Activated CD4-positive, alpha-beta memory T cell treated with anti-CD3 and anti-CD28 coated beads for 36 hours (primary cell): Measurements from ENCODE around the gene RIMOC1. TPM values are rescaled to one million over a fixed set of nuclear protein-coding genes. Genes with fewer than 3 reads are reported as not detected.

Source experiments
- CTCF ChIA-PET: fragments of 350-600 bp; sonication (Branson Sonifier 250); formaldehyde crosslinking; loops from one replicate; lab custom pipeline; 2021; ENCODE audit warnings: antibody characterized with exemption, inconsistent platforms; lab: Charles Lee
- POLR2A ChIA-PET: fragments of 350-600 bp; sonication (Branson Sonifier 250); formaldehyde crosslinking; loops from one replicate; lab custom pipeline; 2021; ENCODE audit warnings: antibody characterized with exemption; lab: Charles Lee
- DNase-seq: peaks from one replicate; pipeline ENCODE4 v3.0.0-alpha.2; 2020
- H3K27ac Mint-ChIP-seq: one replicate; pipeline ENCODE4 v1.8.0; 2021; ENCODE audit warnings: mixed read lengths
- H3K27me3 Mint-ChIP-seq: one replicate; pipeline ENCODE4 v1.8.0; 2021; ENCODE audit warnings: mixed read lengths
- H3K36me3 Mint-ChIP-seq: one replicate; pipeline ENCODE4 v1.8.0; 2021; ENCODE audit warnings: mixed read lengths
- H3K4me1 Mint-ChIP-seq: one replicate; pipeline ENCODE4 v1.8.0; 2021; ENCODE audit warnings: low read depth, mixed read lengths
- H3K4me3 Mint-ChIP-seq: one replicate; pipeline ENCODE4 v1.8.0; 2021; ENCODE audit warnings: mild to moderate bottlenecking, mixed read lengths
- H3K9me3 Mint-ChIP-seq: one replicate; pipeline ENCODE4 v1.8.0; 2021; ENCODE audit warnings: mixed read lengths
- intact Hi-C: fragments of 100-400 bp; cut with micrococcal nuclease; formaldehyde crosslinking; loops from one replicate; pipeline ENCODE4 v1.15.1; 2023
- total RNA-seq, 2 experiments: library from RNA; stranded (reverse); gene quantifications; one replicate each; pipeline ENCODE4 v1.2.3, GENCODE V29; 2021

RIMOC1 gene
- total RNA-seq, 2 experiments from 2014 or later: 25.0 to 25.8 TPM

DNA sequence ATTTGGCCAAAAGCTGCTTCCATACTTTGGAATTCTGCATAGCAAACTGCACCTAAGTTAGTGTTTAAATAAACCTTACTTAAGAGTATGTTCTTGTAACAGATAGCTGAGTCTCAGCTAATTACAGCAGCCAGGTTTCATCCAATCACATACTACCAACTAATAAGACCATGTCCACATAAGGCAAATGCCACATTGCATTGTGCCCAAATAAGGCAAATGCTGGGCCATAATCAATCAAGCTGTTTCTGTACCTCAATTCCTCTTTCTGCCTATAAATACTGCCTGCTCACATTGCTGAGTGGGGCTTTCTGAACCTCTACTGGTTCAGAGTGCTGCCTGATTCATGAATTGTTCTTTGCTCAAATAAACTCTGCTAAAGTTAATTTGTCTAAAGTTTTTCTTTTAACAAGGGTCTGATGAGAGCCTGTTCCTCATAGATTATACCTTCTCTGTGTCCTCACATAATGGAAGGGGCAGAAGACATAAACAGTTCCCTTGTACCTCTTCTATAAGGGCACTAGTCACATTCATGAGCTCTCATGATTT is 29.6 kb upstream of the RIMOC1 start:
- POLR2A ChIA-PET: interaction anchor here (1.5 kb wide), 1 partner anchor 29 kb away, joined by 4 read pairs; the partner anchor contains the start of gene RIMOC1

DNA sequence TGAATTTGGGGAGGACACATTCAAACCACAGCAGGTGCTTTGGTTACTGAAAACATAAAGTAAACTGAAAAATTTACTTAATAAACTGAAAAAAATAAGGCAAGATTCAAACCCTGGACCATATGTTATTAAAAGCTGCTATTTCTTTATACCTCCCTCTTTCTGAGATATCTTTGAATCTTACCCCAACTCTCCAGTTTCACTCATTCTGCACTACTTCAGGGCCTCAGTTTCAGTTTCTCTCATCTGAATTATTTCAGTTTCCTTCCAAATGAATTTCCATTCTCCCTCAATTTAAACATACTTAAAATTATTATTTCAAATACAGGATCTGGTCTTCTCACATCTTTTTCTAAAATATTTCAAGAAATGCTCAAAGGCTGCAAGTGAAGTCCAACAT is 29.0 kb upstream of the RIMOC1 start:
- Mint-ChIP-seq H3K9me3 (no peaks in the 10 kb centered on the region), H3K4me1 (peaks cover 24% of the 10 kb centered on the region), H3K27me3 (peaks cover 1% of the 10 kb centered on the region), H3K36me3 (no peaks in the 10 kb centered on the region), H3K4me3 (no peak overlapping the region), H3K27ac (no peak overlapping the region)
- ChIA-PET POLR2A (interaction anchor here (1.5 kb wide), 1 partner anchor 29 kb away, joined by 4 read pairs; the partner anchor contains the start of gene RIMOC1), CTCF (interaction anchor here (1.2 to 1.6 kb wide), 3 partner anchors 18 to 20 kb away, joined by 4 to 6 read pairs (median 4); no protein-coding TSS in a partner anchor)
- intact Hi-C loops: loop anchor here (2.0 kb wide), 1 partner anchor 16 kb away; no protein-coding TSS in a partner anchor
- no peak for DNase-seq

More for the DNA sequence above, 29.6 kb upstream of the RIMOC1 start:
- Mint-ChIP-seq H3K27me3 (peaks cover 1% of the 10 kb centered on the region), H3K27ac (no peak overlapping the region), H3K4me3 (no peak overlapping the region), H3K36me3 (no peaks in the 10 kb centered on the region), H3K4me1 (peaks cover 24% of the 10 kb centered on the region), H3K9me3 (no peaks in the 10 kb centered on the region)
- CTCF ChIA-PET: interaction anchor here (0.7 to 1.6 kb wide), 4 partner anchors 18 to 50 kb away, joined by 3 to 6 read pairs (median 4); partner anchors contain the start of gene FBXO4
- intact Hi-C loops: loop anchor here (2.0 to 5.0 kb wide), 3 partner anchors 16 to 1248 kb away; partner anchors contain the start of gene ZNF131
- DNase-seq: no peak

DNA sequence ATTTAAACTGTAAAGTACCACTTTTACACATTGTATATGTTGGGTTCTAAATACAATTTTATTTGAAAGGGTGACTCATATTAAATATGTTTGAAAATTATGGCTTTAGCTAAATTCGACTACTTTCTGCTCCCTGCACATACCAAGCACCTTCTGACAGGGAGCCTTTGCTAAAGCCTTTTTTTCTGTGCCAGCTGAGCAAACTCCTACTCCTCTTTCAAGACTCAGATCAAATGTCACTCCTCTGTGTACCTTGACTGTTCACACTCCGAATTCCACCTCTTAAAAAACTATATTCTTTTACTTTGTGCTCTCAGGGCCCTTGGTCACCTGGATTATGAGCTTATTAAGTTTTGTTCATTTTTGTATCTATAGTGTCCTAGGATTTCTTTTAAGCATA is 27.5 kb upstream of the RIMOC1 start:
- no peak for DNase-seq
- Mint-ChIP-seq H3K9me3 (no peaks in the 10 kb centered on the region), H3K27ac (no peak overlapping the region), H3K36me3 (no peaks in the 10 kb centered on the region), H3K4me3 (no peak overlapping the region), H3K27me3 (peaks cover 1% of the 10 kb centered on the region), H3K4me1 (peaks cover 19% of the 10 kb centered on the region)
- CTCF ChIA-PET: interaction anchor here (0.6 to 1.9 kb wide), 6 partner anchors 12 to 49 kb away, joined by 3 to 9 read pairs (median 4); partner anchors contain the start of genes FBXO4 and RIMOC1
- intact Hi-C loops: no loop called here
- POLR2A ChIA-PET: no interaction called here

DNA sequence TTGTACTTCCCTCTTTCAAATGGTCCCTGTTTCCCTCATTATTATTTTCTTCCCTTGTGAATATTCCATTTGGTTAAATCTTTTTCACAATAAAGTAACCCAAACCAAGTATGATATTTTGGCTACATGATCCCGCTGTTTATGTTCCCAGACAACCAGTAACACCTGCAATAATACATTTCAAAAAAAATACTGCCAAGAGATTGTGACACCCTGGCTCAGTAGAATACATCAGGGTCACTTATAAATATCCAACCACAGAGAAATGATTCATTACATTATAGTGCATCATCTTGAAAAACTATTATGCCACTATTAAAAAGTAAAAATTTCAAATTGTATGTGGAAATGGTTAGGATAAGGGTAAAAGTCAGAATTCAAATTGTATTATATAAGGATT is 26.7 kb upstream of the RIMOC1 start:
- H3K9me3 Mint-ChIP-seq: no peaks in the 10 kb centered on the region
- peaks cover 1% of the 10 kb centered on the region for H3K27me3 Mint-ChIP-seq
- H3K36me3 Mint-ChIP-seq: no peaks in the 10 kb centered on the region
- no peak for DNase-seq
- intact Hi-C loops: no loop called here
- peaks cover 13% of the 10 kb centered on the region for H3K4me1 Mint-ChIP-seq
- ChIA-PET CTCF (interaction anchor here (1.4 to 1.9 kb wide), 2 partner anchors 12 to 21 kb away, joined by 3 to 9 read pairs; no protein-coding TSS in a partner anchor), POLR2A (no interaction called here)
- H3K4me3 Mint-ChIP-seq: no peak overlapping the region
- H3K27ac Mint-ChIP-seq: no peak overlapping the region

DNA sequence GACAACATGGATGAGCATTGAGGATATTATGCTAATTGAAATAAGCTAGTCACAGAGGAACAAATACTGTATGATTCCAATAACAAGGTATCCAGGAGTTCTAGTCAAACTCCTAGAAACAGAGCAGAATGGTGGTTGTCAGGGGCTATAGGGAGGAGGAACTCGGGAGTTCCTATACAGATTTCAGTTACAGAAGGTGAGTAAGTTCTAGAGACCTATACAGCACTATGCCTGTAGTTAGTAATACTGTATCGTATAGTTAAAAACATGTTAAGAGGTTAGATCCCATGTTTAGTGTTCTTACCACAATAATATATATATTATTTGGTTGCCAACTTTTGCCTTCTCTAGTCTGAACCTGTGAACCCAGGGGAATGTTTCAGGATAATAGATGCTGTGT is 26.0 kb upstream of the RIMOC1 start:
- ChIA-PET CTCF (no interaction called here), POLR2A (no interaction called here)
- Mint-ChIP-seq H3K27me3 (peaks cover 1% of the 10 kb centered on the region), H3K4me1 (peaks cover 13% of the 10 kb centered on the region), H3K36me3 (no peaks in the 10 kb centered on the region), H3K27ac (no peak overlapping the region), H3K9me3 (no peaks in the 10 kb centered on the region), H3K4me3 (no peak overlapping the region)
- intact Hi-C loops: no loop called here
- no peak for DNase-seq

DNA sequence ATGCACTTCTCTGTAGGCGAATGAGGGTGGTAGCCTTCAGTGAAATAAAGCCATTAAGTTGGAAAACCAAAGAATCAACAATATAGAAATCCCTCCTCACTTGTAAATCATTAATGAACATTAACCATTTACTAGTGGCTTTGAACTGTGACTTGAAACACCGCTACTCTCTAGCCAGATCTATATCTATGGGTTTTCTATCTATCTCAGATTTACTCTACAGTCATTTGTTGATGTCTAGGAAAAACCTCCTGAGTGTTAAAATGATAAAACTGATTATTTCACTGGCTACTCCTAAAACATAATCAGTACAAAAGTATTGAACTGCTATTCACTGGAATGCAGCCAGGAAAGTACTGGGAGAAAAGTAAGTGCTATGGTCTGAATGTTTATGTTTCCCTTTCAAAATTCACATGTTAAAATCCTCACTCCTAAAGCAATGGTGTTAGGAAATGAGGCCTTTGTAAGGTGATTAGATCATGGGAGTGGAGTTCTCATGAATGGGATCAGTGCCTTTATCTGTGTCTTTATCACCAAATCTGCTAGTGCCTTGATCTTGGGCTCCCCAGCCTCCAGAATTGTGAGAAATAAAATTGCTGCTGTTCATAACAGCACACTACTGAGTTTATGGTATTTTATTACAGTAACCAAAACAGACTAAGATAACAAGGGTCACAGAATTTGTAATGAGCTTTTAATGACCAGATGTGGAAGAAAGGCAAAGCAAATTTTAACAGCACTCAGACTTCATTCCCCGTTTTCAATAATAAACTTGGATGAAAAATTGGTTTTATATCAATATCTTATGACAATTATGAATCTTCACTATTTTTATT is 25.3 kb upstream of the RIMOC1 start:
- CTCF ChIA-PET: no interaction called here

DNA sequence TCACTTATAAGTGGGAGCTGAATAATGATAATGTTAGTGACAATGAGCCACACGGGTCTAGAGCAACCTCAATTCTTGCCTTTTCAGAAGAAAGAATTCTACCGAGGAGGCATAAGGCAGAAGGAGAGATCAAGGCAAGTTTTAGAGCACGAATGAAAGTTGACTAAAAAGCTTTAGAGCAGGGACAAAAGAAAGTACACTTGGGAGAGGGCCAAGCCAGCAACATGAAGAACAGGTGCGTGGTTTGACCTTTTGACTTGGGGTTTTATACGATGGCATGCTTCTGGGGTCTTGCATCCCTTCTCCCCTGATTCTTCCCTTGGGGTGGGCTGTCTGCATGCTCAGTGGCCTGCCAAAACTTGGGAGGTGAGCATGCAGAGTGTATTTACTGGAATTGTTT is 21.4 kb upstream of the RIMOC1 start:
- CTCF ChIA-PET: no interaction called here
- H3K27me3 Mint-ChIP-seq: peaks cover 4% of the 10 kb centered on the region
- no peak overlapping the region for H3K27ac Mint-ChIP-seq
- H3K9me3 Mint-ChIP-seq: no peaks in the 10 kb centered on the region
- H3K4me3 Mint-ChIP-seq: no peak overlapping the region
- DNase-seq: no peak
- POLR2A ChIA-PET: no interaction called here
- intact Hi-C loops: no loop called here
- H3K36me3 Mint-ChIP-seq: no peaks in the 10 kb centered on the region
- no peaks in the 10 kb centered on the region for H3K4me1 Mint-ChIP-seq

More for the DNA sequence above, 25.3 kb upstream of the RIMOC1 start:
- Mint-ChIP-seq H3K4me3 (no peak overlapping the region), H3K36me3 (no peaks in the 10 kb centered on the region), H3K27ac (no peak overlapping the region), H3K27me3 (peaks cover 1% of the 10 kb centered on the region), H3K9me3 (no peaks in the 10 kb centered on the region), H3K4me1 (peaks cover 12% of the 10 kb centered on the region)
- no peak for DNase-seq
- POLR2A ChIA-PET: no interaction called here
- intact Hi-C loops: no loop called here

DNA sequence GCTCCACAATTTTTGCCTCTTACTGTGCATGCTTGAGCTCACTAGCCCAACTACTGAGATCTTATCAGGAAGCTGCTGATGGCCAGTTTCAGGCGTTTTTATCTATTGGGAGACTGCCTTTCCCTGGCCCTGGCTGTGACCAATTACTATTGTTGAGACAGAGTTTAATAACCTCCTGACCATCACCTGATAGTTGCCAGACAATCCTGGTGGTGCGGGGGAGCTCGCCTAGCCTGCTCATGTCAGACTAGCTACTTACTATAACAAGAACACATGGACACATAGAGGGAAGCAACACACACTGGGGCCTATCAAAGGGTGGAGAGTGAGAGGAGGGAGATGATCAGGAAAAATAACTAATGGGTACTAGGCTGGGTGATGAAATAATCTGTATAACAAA is 20.9 kb upstream of the RIMOC1 start:
- POLR2A ChIA-PET: no interaction called here
- no peaks in the 10 kb centered on the region for H3K4me1 Mint-ChIP-seq

DNA sequence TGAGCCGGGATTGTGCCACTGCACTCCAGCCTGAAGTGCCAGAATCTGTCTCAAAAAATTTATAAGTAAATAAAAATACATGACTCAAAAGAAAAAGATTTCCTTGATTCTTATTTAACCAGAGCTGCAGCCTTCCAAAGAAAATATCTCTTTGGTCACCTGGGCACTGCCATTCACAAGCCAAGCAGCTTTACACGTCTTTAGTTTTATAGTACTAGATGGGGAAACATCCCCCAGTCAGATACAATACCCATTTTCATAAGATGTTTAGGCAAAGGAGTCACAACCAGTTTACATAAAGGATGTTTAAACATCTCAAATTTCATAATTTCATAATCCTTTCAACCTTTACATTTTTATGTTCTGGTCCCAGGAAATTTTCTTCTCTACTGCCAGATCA is 20.2 kb upstream of the RIMOC1 start:
- H3K27ac Mint-ChIP-seq: no peak overlapping the region
- ChIA-PET CTCF (no interaction called here), POLR2A (no interaction called here)
- peaks cover 4% of the 10 kb centered on the region for H3K27me3 Mint-ChIP-seq
- H3K9me3 Mint-ChIP-seq: no peaks in the 10 kb centered on the region
- no peaks in the 10 kb centered on the region for H3K4me1 Mint-ChIP-seq
- no peaks in the 10 kb centered on the region for H3K36me3 Mint-ChIP-seq
- H3K4me3 Mint-ChIP-seq: no peak overlapping the region
- no peak for DNase-seq
- intact Hi-C loops: no loop called here

More for the DNA sequence above, 20.9 kb upstream of the RIMOC1 start:
- Mint-ChIP-seq H3K36me3 (no peaks in the 10 kb centered on the region), H3K27ac (no peak overlapping the region), H3K9me3 (no peaks in the 10 kb centered on the region), H3K27me3 (peaks cover 4% of the 10 kb centered on the region), H3K4me3 (no peak overlapping the region)
- no peak for DNase-seq
- CTCF ChIA-PET: no interaction called here
- intact Hi-C loops: no loop called here

DNA sequence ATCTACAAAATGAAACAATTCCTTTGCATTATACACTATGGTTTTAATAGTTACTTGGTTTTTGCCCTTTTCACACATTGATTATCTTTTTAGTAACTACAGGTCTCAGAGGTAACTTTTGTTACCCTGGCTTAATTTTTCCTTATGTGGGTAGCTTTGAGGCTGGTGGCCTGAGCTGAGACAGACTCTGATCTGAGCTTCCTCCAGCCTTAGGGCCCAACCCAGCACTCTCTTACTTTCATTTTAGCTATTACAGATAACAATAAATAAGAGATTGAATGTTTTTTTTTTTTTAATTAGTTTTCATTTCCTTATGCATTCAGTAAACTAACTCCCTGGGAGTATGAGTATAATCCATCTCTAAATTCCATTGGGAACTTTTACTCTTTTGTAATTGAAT is 18.9 kb upstream of the RIMOC1 start:
- Mint-ChIP-seq H3K27ac (no peak overlapping the region), H3K27me3 (peaks cover 3% of the 10 kb centered on the region), H3K9me3 (no peaks in the 10 kb centered on the region), H3K4me1 (no peaks in the 10 kb centered on the region), H3K36me3 (no peaks in the 10 kb centered on the region), H3K4me3 (no peak overlapping the region)
- intact Hi-C loops: no loop called here
- no peak for DNase-seq
- ChIA-PET CTCF (no interaction called here), POLR2A (interaction anchor here (0.6 to 0.7 kb wide), 2 partner anchors 18 to 59 kb away, joined by 3 read pairs; no protein-coding TSS in a partner anchor)

DNA sequence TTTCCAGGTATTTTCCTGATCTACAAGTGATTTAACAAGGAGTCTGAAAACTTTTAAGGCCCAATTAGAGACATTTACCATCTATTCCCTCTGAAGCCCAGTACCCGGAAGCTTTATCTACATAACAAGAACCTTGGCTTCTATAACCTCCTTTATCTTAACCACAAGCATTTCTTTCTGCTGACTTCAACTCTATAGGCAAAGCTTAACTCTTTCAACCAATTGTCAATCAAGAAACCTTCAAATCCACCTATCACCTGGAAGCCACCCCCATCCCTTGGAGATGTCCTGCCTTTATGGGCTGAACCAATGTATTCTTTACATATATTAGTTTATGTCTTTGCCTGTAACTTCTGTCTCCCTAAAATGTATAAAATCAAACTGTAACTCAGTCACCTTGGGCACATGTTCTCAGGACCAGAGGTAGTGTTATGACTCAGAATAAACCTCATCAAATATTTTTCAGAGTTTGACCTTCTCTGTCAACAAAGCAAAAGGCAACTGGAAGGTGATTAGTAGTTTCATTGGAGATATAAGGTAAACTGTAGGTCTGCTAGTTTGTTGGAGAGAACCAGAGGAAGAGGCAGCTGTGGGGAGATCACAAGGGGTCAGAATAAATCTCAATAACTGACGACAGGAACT is 13.0 kb upstream of the RIMOC1 start:
- intact Hi-C loops: loop anchor here (2.0 kb wide), 1 partner anchor 16 kb away; no protein-coding TSS in a partner anchor
- H3K4me1 Mint-ChIP-seq: peaks cover 17% of the 10 kb centered on the region
- no peak for DNase-seq
- ChIA-PET POLR2A (interaction anchor here (0.9 kb wide), 1 partner anchor 13 kb away, joined by 3 read pairs; no protein-coding TSS in a partner anchor), CTCF (interaction anchor here (1.0 kb wide), 1 partner anchor 15 kb away, joined by 3 read pairs; no protein-coding TSS in a partner anchor)
- H3K36me3 Mint-ChIP-seq: no peaks in the 10 kb centered on the region
- H3K27ac Mint-ChIP-seq: no peak overlapping the region
- H3K27me3 Mint-ChIP-seq: peaks cover 15% of the 10 kb centered on the region
- H3K9me3 Mint-ChIP-seq: no peaks in the 10 kb centered on the region
- no peak overlapping the region for H3K4me3 Mint-ChIP-seq
